ENCODE data around the gene OVOL3. TPM values are rescaled to one million over a fixed set of nuclear protein-coding genes. Genes with fewer than 3 reads are reported as not detected.

Gene OVOL3
- total and polyA plus RNA-seq, 7 donors = 0.13 TPM; not detected in 6

DNA sequence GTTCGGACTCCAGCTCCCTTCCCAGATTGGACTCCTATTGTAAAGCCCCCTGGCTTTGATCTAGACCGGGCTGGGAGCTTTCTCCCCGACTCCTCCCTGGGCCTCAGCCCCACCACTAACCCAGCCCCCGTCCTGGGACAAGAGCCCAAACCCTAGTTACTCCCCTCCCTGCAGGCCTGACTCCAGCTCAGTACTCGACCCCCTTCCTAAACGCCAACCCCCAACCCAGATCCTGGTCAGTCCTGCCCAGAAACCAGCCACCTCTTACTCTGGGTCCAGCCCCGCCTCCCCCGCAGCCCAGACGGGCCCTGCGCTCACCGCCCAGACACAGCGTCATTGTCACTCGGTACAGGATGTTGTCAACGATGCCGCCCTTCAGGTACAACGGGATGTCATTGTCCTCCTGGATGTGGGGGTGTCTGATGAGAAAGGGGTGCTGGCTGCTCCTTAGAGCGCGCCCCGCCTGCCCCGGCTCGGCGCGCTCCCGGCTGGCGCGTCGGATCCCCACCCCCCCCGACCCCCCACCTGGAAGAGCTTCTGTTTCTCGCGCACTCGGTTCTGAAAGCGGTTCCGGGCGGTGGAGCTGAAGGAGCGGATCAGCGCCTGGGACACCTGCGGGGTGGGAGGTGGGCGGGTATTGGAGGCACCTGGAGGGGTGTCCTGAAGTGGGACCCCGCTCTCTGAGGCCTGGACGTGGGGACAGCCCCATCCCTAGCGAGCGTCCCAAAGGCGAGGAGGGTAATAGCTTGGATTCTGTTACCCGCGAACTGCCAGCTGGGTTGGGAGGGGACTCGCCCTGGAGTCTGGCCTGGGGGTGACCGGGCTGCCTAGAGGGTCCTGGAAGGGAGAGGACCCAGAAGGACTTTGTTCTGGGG, 40.4 kb downstream of the OVOL3 start:
- H3K9me3 ChIP-seq = no peaks in the 10 kb centered on the region
- H3K27ac ChIP-seq = peak overlapping the region; percentile 99
- H3K4me1 ChIP-seq = peaks cover 24% of the 10 kb centered on the region
- TF ChIP-seq, protein P1, sequence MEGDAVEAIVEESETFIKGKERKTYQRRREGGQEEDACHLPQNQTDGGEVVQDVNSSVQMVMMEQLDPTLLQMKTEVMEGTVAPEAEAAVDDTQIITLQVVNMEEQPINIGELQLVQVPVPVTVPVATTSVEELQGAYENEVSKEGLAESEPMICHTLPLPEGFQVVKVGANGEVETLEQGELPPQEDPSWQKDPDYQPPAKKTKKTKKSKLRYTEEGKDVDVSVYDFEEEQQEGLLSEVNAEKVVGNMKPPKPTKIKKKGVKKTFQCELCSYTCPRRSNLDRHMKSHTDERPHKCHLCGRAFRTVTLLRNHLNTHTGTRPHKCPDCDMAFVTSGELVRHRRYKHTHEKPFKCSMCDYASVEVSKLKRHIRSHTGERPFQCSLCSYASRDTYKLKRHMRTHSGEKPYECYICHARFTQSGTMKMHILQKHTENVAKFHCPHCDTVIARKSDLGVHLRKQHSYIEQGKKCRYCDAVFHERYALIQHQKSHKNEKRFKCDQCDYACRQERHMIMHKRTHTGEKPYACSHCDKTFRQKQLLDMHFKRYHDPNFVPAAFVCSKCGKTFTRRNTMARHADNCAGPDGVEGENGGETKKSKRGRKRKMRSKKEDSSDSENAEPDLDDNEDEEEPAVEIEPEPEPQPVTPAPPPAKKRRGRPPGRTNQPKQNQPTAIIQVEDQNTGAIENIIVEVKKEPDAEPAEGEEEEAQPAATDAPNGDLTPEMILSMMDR (IDR thresholded peaks at IDR 0.05) = no peak
- intact Hi-C loops (cut with DNase I) = no loop called here
- ATAC-seq (peak; percentile 63 to 72 (median 70)), DNase-seq (peak; percentile 65 to 85)
- H3K36me3 ChIP-seq (ENCODE audit: insufficient read depth in 1 of 2, low read depth in 1 of 2) = peaks cover 6 to 44% of the 10 kb centered on the region in 2 donors
- H3K27me3 ChIP-seq (ENCODE audit: insufficient read depth in 3 of 3, low read length in 2 of 3) = no peaks in the 10 kb centered on the region
- H3K4me3 ChIP-seq = peak overlapping the region; percentile 89
- 9 to 15% (median 10%) methylated on average over 40 to 47 of the region's 47 CpGs for WGBS, 3 donors

DNA sequence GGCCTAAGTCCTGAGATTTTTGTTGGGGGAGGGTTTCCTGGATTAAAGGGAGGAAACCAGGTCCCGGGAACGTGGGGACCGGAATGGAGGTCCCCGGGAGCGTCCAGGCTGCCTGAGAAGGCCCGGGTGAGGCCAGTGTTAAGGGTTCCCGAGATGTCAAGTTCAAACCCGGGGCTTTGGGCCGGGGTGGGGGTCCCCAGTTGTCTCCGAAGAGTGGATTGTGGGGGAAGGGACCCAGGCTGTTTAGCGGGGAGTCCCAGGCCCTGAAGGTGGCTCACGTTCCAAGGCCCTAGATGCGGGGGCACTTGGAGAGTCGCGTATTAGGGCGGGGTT, 41.0 kb downstream of the OVOL3 start:
- Histone ChIP-seq H3K4me1 (peaks cover 24% of the 10 kb centered on the region), H3K27me3 (ENCODE audit: insufficient read depth in 3 of 3, low read length in 2 of 3) (no peaks in the 10 kb centered on the region), H3K27ac (peak overlapping the region; percentile 99), H3K9me3 (no peaks in the 10 kb centered on the region), H3K36me3 (ENCODE audit: insufficient read depth in 1 of 2, low read depth in 1 of 2) (peaks cover 3 to 38% of the 10 kb centered on the region in 2 donors), H3K4me3 (peak overlapping the region; percentile 89)
- peak in 1 of 4 donors; percentile 12 for ATAC-seq
- TF ChIP-seq, protein P1 (IDR thresholded peaks at IDR 0.05) = no peak
- DNase-seq = no peak
- intact Hi-C loops (cut with DNase I) = no loop called here
- WGBS, 3 donors = 2 to 8% (median 8%) methylated on average over 13 to 16 of the region's 16 CpGs

DNA sequence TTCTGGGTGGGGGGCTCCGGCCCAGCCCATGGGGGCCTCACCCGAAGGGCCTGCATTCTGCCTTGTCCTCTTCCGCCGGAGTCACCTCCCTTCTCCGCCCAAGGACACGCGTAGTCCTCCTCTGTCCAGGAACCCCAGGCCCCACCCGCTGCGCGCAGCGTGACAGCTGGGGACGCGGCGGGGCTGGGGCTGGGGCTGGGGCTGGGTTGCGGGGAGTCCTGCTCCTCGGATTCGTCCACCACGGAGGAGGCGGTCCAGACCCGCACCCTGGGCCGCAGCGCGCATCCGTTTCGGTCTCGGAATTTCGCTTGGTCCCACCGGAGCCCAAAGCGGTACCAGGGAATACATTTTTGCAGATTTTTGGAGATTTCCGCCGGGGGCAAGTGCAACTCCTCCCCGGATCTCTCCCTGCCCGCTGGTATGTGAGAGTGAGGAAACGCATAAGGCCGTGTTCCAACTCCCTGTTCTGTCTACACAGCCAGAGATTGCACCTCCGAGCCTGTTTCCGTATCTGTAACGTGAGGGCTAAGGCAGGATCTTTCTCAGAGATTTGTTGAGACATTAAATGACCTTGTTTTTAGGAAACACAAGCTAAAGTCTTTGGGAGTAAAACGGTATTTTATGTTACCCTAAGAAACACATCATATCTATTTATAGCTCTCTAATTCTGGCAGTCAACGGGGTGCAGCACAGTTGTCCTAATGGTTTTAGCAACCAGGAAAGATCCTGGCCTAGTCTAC, 41.6 kb downstream of the OVOL3 start, which contains the start of gene COX7A1:
Gene COX7A1 (minus strand): TSS at position 96 of the 740 bp plus-strand sequence. CDS start 40 bp downstream, at position 56.
- ATAC-seq (peak; percentile 89 to 92 (median 90)), DNase-seq (peak; percentile 86 to 90)
- TF ChIP-seq, protein P1 (IDR thresholded peaks at IDR 0.05) = no peak
- 3 to 4% (median 4%) methylated on average over 30 to 40 of the region's 40 CpGs for WGBS, 3 donors
- intact Hi-C loops (cut with DNase I) = no loop called here
- Histone ChIP-seq H3K36me3 (ENCODE audit: insufficient read depth in 1 of 2, low read depth in 1 of 2) (peaks cover 3 to 33% of the 10 kb centered on the region in 2 donors), H3K27ac (peak within 1 kb of the TSS; percentile 99), H3K4me1 (peaks cover 24% of the 10 kb centered on the region), H3K27me3 (ENCODE audit: insufficient read depth in 3 of 3, low read length in 2 of 3) (no peaks in the 10 kb centered on the region), H3K4me3 (peak within 1 kb of the TSS; percentile 89), H3K9me3 (no peaks in the 10 kb centered on the region)

- Histone ChIP-seq H3K4me1 (peaks cover 24% of the 10 kb centered on the region), H3K36me3 (ENCODE audit: insufficient read depth in 1 of 2, low read depth in 1 of 2) (peaks cover 3 to 27% of the 10 kb centered on the region in 2 donors), H3K4me3 (peak overlapping the region; percentile 89), H3K27me3 (ENCODE audit: insufficient read depth in 3 of 3, low read length in 2 of 3) (no peaks in the 10 kb centered on the region), H3K27ac (peak overlapping the region; percentile 99), H3K9me3 (no peaks in the 10 kb centered on the region)
- WGBS, 3 donors = 70 to 79% (median 71%) methylated on average over 10 of the region's 10 CpGs
- ATAC-seq (no peak), DNase-seq (peak in 1 of 2 donors; percentile 49)
- TF ChIP-seq, protein P1 (IDR thresholded peaks at IDR 0.05) = no peak
- intact Hi-C loops (cut with DNase I) = no loop called here
These were observed 42.2 kb downstream of the OVOL3 start for GRCh38 chr19:36153126-36153525.

Measured in psoas muscle (tissue), 8 donors.